Activated CD4-positive, alpha-beta T cell treated with anti-CD3 and anti-CD28 coated beads, Interleukin-2, amount 50 U/mL, for 48 hours (primary cell): Measurements from ENCODE around the gene PHAX.
A peak's percentile ranks its signal among the peaks of the same experiment; 100 is the strongest.
"Not testable (repeated sequence)": the region's sequence is repeated elsewhere in the genome, so short reads cannot be mapped to it uniquely, and the experiment has no call there.

Experiments
- DNase-seq, 2 experiments: peaks; one replicate each; pipeline ENCODE4 v3.0.0-alpha.2; 2020

The PHAX gene, protein sequence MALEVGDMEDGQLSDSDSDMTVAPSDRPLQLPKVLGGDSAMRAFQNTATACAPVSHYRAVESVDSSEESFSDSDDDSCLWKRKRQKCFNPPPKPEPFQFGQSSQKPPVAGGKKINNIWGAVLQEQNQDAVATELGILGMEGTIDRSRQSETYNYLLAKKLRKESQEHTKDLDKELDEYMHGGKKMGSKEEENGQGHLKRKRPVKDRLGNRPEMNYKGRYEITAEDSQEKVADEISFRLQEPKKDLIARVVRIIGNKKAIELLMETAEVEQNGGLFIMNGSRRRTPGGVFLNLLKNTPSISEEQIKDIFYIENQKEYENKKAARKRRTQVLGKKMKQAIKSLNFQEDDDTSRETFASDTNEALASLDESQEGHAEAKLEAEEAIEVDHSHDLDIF

DNA sequence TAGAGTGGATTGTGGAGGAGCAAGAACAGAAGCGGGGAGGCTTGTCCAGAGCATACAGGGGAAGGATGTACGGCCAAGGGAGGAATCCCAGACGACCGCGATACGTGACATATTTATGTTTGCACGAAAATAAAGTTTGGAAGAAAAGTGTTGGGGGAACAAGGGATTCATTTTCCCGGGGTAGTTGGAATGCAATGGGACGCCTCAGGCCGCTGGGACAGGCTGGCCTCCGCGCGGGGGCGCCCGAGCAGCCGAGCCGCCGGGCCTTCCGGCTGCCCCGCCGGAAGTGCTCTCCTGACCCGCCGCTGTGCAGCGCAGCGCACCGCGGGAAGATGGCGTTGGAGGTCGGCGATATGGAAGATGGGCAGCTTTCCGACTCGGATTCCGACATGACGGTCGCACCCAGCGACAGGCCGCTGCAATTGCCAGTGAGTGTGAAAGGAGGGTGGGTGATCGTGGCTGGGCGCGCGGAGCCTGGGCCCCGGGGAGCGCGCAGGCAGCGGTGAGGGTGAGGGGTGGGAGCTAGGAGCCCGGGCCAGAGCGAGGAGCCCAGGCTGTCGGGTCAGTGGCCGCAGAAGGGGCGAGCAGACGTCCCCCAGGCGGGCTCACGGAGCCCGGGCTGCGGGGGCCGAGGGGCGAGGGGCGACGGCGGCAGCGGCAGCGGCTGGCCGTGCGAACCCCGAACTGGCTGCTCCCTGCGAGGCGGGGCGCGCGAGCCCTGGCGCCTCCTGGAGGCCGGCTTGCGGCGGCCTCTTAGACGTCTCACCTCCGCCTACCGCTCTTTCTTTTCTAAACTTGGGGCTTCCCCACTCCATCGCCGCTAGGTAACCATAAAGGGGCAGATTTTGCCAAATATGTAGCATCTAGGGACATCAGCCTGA is at the start of gene PHAX:
PHAX (plus strand) TSS at position 317 of the 881 bp plus-strand sequence; CDS start at position 333, 16 bp downstream.
- DNase-seq = peak; percentile 73 to 78

DNA sequence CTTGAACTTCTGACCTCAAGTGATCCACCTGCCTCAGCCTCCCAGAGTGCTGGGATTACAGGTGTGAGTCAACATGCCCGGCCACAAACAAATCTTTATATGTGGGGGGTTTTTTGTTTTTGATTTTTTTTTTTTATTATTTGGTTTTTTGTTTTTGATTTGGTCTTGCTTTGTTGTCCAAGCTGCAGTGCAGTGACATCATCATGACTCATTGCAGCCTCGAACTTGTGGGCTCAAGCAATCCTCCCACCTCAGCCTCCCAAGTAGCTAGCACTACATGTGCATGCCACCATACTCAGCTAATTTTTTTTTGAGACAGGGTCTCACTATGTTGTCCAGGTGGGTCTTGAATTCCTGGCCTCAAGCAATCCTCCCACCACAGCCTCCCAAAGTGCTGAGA is 48.1 kb upstream of the PHAX start:
- no peak for DNase-seq

DNA sequence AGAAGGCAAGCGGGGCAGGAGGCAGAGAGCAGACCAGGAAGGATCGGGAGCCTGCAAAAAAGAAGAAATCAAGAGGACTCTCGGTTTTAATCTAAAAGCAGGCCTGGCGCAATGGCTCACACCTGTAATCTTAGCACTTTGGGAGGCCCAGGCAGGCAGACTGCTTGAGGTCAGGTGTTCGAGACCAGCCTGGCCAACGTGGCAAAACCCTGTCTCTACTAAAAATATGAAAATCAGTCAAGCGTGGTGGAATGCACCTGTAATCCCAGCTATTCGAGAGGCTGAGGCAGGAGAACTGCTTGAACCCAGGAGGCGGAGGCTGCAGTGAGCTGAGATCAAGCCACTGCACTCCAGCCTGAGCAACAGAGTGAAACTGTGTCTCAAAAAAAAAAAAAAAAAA is 45.6 kb upstream of the PHAX start:
- DNase-seq = not testable (repeated sequence)

DNA sequence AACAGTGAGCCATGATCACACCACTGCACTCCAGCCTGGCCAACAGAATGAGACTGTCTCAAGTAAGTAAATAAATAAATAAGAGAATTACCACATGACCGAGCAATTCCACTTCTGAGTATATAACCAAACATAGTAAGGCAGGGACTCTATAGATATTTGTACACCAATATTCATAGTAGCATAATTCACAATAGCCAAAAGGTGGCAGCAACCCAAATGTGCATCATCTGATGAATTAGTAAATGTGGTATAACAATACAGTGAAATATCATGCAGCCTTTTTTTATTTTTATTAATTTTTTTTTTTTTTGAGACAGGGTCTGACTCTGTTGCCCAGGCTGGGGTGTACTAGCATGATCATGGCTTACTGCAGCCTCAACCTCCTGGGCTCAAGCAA is 38.8 kb upstream of the PHAX start:
- no peak for DNase-seq

DNA sequence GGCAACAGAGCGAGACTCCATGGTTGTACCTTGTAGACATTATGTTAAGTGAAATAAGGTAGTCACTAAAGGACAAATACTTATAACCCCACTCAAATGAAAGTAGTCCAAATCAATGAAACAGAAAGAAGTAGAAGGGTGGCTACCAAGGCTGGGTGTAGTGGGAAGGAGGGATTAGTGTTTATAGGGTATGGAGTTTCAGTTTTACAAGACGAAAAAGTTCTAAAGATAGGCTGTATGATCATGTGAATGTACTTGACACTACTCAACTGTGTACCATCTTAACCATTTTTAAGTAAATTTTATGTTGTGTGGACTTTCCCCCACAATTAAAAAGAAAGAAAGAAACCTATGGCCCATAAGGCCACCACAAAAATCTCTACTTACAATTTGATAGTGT is 37.9 kb upstream of the PHAX start:
- DNase-seq = no peak

DNA sequence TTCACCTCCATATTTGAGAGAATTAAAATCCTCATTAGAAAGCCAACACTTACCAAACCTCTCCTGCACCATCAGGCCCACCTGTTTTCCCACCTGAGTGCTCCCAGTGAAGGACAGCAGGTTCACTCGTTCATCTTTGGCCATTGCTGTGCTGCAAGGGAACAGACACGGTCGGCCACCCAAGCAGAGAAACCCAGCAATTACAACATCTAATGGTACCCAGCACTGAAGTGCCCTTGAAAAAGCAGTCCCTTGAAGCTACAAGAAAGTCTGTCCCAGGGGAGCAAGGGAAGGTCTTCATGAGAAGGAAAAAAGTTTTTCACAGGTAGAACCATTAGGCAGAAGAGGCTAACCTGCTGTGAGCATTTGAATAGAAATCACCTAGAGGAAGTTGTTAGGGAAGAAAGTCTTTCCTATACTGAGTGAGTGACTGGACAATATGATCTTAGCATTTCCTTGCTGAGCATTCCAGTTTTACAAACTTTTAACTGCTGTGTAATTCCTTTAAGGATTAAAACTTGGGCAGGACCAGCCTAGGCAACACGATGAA is 32.5 kb upstream of the PHAX start:
- DNase-seq = no peak

DNA sequence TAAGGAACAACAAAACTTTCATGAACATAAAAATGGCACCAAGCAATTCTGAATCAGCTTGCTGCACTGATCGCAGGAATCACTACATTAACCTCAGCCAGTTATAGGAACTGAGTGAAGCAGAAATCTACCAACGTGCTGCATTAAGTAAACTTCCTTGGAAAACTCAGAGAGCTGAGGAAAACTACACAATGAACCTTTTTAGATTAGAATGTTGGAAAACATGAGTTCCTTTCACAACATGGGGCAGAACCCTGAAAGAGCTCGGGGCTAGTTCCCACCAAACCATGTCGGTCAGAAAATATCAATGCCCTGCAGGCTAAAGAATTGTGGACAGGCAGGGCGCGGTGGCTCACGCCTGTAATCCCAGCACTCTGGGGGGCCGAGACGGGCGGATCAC is 25.1 kb upstream of the PHAX start:
- DNase-seq = no peak

DNA sequence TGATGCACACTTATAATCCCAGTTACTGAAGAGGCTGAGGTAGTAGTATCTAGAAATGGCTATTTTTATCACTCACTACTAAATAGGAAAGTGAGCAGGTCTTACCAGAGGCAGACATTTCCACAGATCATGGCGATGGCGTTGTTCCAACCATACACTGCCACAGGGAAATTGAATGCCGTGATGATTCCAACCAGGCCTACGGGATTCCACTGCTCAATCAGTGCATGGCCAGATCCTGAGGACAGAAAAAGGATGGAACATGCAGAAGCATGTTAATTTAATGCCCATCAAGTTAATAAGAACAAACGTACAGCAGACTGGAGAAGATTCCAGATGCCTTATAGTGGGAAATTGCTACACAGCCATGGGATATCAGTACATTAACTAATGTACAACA is 23.8 kb upstream of the PHAX start:
- DNase-seq = no peak

DNA sequence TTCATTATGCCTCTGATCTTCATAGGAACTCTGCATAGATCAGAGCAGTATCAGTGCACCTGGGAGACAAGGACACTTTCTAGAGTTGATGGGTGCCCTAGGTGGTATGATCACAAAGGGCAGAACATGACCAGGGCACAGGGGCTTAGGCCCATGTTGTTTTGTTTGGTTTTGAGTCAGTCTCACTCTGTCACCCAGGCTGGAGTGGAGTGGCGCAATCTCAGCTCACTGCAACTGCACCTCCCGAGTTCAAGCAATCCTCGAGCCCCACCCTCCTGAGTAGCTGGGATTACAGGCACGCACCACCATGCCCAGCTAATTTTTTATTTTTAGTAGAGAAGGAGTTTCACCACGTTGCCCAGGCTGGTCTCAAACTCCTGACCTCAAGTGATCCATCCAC is 23.3 kb upstream of the PHAX start:
- DNase-seq = no peak

DNA sequence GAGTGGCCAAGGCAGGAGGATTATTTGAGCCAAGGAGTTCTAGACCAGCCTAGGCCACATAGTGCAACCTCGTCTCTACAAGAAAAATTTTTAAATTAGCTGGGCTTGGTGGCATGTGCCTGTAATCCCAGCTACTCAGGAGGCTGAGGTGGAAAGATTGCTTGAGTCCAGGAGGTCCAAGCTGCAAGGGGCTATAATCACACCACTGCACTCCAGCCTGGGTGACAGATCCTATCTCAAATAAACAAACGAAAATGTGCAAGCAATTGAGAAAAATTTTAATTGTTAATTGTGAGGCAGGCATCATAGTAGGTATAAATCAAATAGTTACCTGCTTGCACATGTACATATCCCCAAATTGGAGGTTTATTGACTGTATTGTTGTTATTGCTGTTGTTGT is 21.0 kb upstream of the PHAX start:
- DNase-seq = no peak

DNA sequence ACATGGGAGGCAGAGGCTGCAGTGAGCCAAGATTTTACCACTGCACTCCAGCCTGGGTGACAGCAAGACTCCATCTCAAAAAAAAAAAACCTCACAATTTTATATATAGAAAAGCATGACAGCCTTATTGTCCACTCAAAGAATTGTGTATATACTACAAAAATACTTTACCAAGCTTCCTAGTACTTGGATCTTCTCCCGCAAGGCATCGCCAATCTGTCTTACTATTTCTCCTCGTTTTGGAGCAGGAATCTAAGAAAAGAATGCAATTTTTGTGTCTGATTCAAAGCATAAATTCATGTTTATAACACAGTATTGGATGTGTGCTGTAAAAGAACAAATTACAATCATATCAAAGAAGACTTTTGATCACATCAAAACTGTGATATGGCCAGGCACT is 17.0 kb upstream of the PHAX start:
- DNase-seq = no peak

DNA sequence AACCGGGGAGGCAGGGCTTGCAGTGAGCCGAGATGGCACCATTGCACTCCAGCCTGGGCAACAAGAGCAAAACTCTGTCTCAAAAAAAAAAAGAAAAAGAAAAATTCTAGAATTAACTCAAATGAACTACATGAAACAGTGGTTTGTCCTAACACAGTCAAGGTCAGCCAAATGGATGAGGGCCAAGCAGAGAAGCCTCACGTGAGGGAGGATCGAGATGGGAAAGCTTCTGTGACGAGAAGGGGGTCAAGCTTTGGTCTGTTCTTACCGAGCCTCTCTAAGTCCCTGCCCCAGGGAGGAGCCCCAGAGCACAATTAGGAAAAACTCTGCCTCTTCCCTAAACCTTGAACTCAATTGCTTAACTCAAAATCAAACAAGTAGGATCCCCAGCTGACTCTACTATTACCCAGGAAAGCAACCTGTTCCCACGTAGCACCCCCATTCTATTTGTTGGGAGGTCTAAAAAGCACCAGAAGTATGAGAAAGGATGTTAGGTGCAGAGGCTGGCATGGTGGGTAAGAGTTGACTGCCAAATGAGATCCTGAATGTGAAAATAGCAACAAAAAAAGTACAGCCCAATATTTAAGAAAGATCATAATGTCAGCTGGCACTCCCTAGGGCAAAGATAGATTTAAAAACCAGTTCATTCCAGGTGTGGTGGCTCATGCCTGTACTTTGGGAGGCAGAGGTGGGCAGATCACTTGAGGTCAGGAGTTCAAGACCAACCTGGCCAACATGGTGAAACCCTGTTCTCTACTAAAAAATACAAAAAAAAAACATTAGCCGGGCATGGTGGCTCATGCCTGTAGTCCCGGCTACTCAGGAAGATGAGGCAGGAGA is 13.0 kb upstream of the PHAX start:
- DNase-seq = no peak

DNA sequence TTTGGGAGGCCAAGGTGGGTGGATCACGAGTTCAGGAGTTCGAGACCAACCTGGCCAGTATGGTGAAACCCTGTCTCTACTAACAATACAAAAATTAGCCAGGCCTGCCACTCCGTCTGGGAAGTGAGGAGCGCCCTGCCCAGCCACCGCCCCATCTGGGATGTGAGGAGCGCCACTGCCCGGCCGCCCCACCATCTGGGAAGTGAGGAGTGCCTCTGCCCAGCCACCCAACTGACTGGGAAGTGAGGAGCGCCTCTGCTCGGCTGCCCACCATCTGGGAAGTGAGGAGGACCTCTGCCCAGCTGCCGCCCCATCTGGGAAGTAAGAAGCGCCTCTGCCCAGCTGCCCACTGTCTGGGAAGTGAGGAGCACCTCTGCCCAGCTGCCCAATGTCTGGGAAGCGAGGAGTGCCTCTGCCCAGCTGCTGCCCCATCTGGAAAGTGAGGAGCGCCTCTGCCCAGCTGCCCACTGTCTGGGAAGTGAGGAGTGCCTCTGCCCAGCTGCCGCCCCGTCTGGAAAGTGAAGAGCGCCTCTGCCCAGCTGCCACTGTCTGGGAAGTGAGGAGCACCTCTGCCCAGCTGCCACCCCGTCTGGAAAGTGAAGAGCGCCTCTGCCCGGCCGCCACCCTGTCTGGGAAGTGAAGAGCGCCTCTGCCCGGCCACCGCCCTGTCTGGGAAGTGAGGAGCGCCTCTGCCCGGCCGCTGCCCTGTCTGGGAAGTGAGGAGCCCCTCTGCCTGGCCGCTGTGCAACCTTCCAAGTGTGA is 11.0 kb upstream of the PHAX start:
- no peak for DNase-seq

DNA sequence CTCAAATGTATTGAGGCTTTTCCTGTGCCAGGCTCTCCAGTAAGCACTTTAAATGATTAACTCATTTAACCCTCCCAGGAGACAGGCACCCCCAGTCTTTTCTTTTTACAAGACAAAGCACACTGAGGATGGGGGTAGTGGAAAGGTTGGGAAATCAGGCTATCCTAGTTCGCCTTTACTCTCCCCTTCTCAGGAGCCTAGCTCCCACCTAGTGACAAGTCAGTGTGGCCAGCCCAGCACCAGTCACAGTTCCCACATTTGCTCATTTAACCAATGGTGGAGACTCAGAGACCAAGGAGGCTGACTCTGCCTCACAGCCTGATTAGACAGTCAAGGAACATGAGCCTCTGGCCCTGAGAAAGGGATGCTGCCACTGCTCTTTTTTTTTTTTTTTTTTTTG is 9.2 kb upstream of the PHAX start:
- DNase-seq = no peak

DNA sequence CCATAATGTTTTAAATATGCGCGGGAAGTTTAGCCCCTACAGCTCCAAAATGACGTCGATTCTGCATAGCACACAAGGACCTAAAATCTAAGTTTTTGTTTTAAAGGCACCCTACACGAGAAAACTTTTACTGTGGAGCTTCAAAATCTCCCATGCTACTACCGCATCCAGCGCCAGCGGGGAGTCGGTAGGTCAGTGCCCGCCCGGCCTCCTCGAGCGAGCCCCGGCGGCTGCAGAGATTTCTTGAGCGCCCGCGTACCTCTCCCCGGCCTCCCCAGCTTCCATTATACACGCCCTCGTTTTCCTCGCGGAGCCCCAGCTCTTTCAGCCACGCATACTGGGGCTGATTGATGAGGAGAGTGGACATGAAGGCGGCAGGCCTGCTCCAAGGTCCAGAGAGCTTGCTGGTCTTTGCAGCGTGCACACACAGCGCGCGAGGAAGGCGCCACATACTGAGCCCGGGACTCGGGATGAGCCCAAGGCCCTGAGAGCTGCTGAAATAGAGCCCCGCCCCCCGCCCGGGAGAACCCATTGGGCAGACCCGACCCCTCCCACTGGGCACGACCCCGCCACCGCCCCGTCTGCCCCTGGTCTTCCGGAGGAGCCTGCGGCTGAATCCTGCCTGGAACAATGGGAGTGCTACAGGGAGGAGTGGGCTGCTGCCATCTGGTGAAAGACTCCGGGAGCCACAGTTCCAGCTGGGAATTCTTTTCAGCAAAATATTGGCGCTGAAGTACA is 5.8 kb upstream of the PHAX start, which contains the start of gene ALDH7A1:
ALDH7A1 (minus strand) TSS at position 472 of the 738 bp plus-strand sequence; CDS start at position 451, 21 bp downstream.
- DNase-seq = peak; percentile 55 to 68

DNA sequence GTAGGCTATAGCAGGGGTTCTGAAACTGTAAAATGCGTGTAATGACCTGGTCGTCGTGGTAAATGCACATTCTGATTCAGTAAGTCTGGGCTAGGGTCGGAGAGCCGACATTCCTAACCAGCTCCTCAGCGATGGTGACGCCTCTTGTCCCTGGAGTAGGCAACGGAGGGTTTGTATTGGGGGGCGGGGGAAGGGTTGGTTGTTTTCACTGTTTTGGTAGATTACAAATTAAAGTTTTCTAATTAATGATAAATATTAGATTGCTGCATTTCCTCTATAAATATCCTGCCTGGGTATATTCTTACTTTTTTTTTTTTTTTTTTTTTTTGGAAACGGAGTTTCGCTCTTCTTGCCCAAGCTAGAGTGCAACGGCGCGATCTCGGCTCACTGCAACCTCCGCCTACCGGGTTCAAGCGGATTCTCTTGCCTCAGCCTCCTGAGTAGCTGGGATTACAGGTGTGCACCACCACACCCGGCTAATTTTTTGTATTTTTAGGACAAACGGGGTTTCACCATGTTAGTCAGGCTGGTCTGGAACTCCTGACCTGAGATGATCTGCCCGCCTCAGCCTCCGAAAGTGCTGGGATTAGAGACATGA is 5.2 kb upstream of the PHAX start:
- DNase-seq = no peak

DNA sequence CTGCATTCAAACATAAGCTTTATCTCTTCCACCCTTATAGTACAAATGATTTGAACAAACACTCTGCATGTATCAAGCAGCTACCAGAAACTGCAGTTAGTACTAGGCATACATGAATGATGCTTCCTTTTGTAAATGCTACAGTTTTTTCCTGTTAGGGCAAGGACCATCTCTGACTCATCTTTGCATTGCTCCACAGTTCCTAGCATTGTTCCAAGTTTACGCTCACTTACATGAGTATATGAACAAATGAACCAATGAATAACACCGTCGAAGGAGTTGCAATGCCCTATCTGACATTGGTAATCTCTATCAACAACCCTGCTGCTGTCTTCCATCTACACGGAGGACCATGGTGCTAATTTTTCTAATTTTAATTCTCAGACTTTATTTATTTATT is 3.6 kb upstream of the PHAX start:
- DNase-seq = no peak

DNA sequence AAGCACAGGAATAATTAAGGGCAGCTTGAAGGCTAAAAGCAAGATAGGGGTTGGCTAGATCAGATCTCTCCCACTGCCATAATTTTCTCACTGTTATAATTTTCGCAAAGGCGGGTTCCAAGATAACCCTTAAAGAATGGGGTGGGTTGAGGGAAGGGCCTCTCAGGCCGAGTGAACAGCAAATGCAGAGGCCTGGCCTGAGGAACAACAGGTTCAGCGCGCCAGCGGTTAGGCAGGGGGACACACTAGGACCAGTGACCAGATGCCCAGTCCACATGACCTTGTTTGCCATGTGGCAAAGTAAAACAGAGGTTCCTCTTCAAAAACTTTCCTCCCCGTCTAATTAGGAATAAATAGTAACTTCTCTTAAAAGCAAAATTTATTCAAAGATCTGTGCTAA is 1.2 kb upstream of the PHAX start:
- no peak for DNase-seq

DNA sequence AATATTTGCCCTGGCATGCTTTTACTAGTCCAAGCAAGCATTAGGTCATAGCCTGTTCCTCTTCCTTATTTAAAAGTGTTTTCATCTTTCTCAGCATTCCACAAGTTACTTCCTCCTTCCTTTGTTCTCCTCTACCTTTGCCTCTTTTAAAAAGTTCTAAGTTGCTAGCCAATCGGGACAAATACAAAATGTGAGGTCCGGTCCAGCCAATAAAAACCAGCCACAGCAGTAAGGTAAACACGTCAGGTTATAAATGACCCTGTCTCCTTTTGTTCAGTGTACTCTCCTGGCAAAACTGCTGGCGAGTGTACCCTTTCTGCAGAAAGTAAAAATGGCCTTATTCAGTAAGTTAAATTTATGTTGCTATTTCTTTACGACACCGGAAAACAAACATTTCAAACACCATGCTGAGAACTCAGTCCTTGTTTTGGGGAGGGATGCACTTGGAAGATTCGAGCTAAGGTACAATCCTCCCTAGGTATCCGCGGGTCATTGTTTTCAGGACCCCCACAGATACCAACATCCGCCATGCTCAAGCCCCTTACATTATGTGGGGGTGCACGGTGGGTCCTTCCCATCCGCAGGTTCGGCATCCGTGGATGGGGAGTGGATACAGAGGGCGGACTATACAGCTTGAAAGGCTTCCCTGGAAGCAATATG is 646 bp upstream of the PHAX start:
- not testable (repeated sequence) for DNase-seq

DNA sequence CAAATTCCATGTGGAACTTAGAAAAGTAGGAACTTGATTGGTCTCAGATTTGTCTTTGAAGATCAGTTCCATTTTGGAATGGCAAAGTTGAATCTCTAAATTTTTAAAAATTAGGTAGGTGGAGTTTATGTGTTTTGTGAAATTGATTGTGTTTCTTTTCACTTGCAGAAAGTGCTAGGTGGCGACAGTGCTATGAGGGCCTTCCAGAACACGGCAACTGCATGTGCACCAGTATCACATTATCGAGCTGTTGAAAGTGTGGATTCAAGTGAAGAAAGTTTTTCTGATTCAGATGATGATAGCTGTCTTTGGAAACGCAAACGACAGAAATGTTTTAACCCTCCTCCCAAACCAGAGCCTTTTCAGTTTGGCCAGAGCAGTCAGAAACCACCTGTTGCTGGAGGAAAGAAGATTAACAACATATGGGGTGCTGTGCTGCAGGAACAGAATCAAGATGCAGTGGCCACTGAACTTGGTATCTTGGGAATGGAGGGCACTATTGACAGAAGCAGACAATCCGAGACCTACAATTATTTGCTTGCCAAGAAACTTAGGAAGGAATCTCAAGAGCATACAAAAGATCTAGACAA is 2.8 kb downstream of the PHAX start:
- no peak for DNase-seq
